Heart right ventricle (tissue), 16 donors: ENCODE results near the gene ABHD1. TPM values are rescaled to one million over a fixed set of nuclear protein-coding genes. Genes with fewer than 3 reads are reported as not detected.

Source experiments
- ATAC-seq, 8 donors: fragments of 200-7000 bp; cut with Tn5 transposase; one replicate each; pipeline ENCODE4 v1.9.1; 2020; ENCODE audit warnings: mild to moderate bottlenecking in 8 of 8, moderate library complexity in 8 of 8, moderate number of reproducible peaks in 1 of 8
- DNase-seq, 2 donors: peaks; one replicate each; pipeline ENCODE4 v3.0.0-alpha.2; 2020
- H3K27ac ChIP-seq, 10 donors: fragments of 200-600 bp; sonication (generic) in 2 of 10; one replicate each; pipeline versions ENCODE4 v1.5.0 to v1.8.0; 2020 to 2022; ENCODE audit warnings: mild to moderate bottlenecking in 3 of 10
- H3K27me3 ChIP-seq, 7 donors: fragments of 200-600 bp; one replicate each; pipeline ENCODE4 v1.8.0; 2021 to 2022; ENCODE audit warnings: mild to moderate bottlenecking in 2 of 7
- H3K36me3 ChIP-seq, 9 donors: fragments of 200-600 bp; sonication (generic) in 1 of 9; one replicate each; pipeline versions ENCODE4 v1.5.0 to v1.8.0; 2020 to 2022; ENCODE audit warnings: mild to moderate bottlenecking in 2 of 9
- H3K4me1 ChIP-seq, 9 donors: fragments of 200-600 bp; sonication (generic) in 1 of 9; one replicate each; pipeline versions ENCODE4 v1.5.0 to v1.8.0; 2020 to 2022; ENCODE audit warnings: mild to moderate bottlenecking in 4 of 9
- H3K4me3 ChIP-seq, 10 donors: fragments of 200-600 bp; sonication (generic) in 2 of 10; one replicate each; pipeline versions ENCODE4 v1.5.0 to v1.8.0; 2020 to 2022; ENCODE audit warnings: mild to moderate bottlenecking in 7 of 10, moderate library complexity in 2 of 10
- H3K9me3 ChIP-seq, 11 donors: fragments of 200-600 bp in 10 of 11; sonication (generic) in 2 of 11; one replicate each; pipeline versions ENCODE4 v1.5.0 to v1.8.0; 2013 to 2022; ENCODE audit warnings: mild to moderate bottlenecking in 2 of 11, control low read depth in 1 of 11, moderate library complexity in 1 of 11
- WGBS, 2 donors: extraction: QIAGEN DNeasy Blood & Tissue Kit; methylation state at CpG; one replicate each; pipeline ENCODE4 v1.1.7; 2013; ENCODE audit warnings: inconsistent platforms in 1 of 2; 5-methylcytosine and 5-hydroxymethylcytosine counted together
- intact Hi-C, 10 donors: fragments of 100-400 bp; cut with DNase I; formaldehyde crosslinking; loops; one replicate each; pipeline versions ENCODE4 v1.11.1 to v1.14.2; 2022
- polyA plus RNA-seq, 2 donors: library from polyadenylated mRNA; stranded (reverse); fragments of 200-250 nt; gene quantifications; one replicate each; pipeline ENCODE4 v1.2.3, GENCODE V29; 2013
- total RNA-seq, 10 donors: library from RNA; stranded (reverse); fragmentation: NEBNext Ultra II Directional in 3 of 10; extraction: Animal tissue kit (Norgen Biotek cat#: 25700) in 3 of 10; gene quantifications; one replicate each; pipeline versions ENCODE4 v1.2.1 to v1.2.4, GENCODE V29; 2021 to 2023
- TF ChIP-seq, protein P1 (sequence below), 9 donors: fragments of 200-600 bp; sonication (generic) in 2 of 9; IDR thresholded peaks; one replicate each; pipeline versions ENCODE4 v1.5.0 to v1.8.0; 2021 to 2022; ENCODE audit warnings: antibody characterized with exemption in 9 of 9, mild to moderate bottlenecking in 5 of 9, moderate library complexity in 1 of 9
- donor health status: Arrhythmogenic right ventricular cardiomyopathy.
- donor health status: ischemic (EF 13 %, LVEDD 7.1; RV severe dilation, severe dysfunction).
- donor health status: healthy with polysubstance abuse.
- donor health status: DM: no; HTN: yes; CAD: no.
- donor health status: DM: no; HTN: no; CAD: no.
- donor health status: ischemic (EF 25% LVEDD 6.9; RV normal size, moderate dysfunction).
- donor health status: ischemic (EF 25% LVEDD 5.7; RV mildly dilated, moderate dysfunction).
- donor health status: healthy.
- donor health status: DM: yes; HTN: yes; CAD: no.
- donor health status: Ischemic cardiomyopathy.
- donor health status: ischemic (EF 35%, LVEDD 5.7; RV mildly dilated, moderate dysfunction).
- donor health status: nonischemic (EF 11% LVEDD 7.7; RV severe dilation, severe dysfunction).
- donor health status: DM: yes; HTN: yes; CAD: no.
- donor health status: PGD.
- donor health status: ischemic (EF 29% LVEDD 5.4; RV normal size, mild dysfunction).
- donor health status: nonischemic (EF 23%, LVEDD 6.1; RV moderate dilation, normal function).

ABHD1 gene
- total and polyA plus RNA-seq, 12 donors = 0.29 to 12.1 (median 2.5) TPM

DNA sequence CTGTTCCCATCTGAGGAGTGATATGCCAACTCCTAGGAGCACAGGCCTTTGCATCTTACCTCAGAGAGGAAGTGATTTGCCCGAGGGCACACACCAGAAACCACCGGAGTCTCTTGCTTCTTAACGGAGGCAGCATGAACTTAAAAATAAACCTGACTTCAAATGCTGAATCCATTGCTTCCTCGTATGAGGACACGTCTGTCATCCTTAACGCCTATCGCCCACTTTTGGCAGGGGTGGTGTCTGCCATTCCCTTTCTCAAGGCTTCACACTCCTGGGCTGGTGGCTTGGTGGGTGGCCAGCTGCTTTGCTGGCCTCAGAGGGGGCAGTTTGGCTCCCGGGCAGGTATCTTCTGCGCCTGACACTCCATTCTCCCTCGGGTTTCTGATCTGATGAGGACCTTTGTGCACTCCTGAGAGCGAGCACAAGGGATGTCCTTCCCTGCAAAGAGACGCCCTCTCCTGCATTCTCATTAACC lies 11.9 kb downstream of the ABHD1 start:
- Histone ChIP-seq H3K4me1 (peaks cover 5 to 19% (median 15%) of the 10 kb centered on the region in 9 donors), H3K27ac (peak overlapping the region in 5 of 10 donors; percentile 86 to 96 (median 90)), H3K9me3 (no peaks in the 10 kb centered on the region), H3K27me3 (no peaks in the 10 kb centered on the region), H3K36me3 (peaks cover 0 to 28% (median 17%) of the 10 kb centered on the region in 9 donors), H3K4me3 (no peak overlapping the region)
- no peak for DNase-seq
- no peak for ATAC-seq
- intact Hi-C loops = no loop called here
- TF ChIP-seq, protein P1, sequence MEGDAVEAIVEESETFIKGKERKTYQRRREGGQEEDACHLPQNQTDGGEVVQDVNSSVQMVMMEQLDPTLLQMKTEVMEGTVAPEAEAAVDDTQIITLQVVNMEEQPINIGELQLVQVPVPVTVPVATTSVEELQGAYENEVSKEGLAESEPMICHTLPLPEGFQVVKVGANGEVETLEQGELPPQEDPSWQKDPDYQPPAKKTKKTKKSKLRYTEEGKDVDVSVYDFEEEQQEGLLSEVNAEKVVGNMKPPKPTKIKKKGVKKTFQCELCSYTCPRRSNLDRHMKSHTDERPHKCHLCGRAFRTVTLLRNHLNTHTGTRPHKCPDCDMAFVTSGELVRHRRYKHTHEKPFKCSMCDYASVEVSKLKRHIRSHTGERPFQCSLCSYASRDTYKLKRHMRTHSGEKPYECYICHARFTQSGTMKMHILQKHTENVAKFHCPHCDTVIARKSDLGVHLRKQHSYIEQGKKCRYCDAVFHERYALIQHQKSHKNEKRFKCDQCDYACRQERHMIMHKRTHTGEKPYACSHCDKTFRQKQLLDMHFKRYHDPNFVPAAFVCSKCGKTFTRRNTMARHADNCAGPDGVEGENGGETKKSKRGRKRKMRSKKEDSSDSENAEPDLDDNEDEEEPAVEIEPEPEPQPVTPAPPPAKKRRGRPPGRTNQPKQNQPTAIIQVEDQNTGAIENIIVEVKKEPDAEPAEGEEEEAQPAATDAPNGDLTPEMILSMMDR (IDR thresholded peaks at IDR 0.05) = no peak
- WGBS, 2 donors = 84 to 87% methylated on average over 12 of the region's 12 CpGs

DNA sequence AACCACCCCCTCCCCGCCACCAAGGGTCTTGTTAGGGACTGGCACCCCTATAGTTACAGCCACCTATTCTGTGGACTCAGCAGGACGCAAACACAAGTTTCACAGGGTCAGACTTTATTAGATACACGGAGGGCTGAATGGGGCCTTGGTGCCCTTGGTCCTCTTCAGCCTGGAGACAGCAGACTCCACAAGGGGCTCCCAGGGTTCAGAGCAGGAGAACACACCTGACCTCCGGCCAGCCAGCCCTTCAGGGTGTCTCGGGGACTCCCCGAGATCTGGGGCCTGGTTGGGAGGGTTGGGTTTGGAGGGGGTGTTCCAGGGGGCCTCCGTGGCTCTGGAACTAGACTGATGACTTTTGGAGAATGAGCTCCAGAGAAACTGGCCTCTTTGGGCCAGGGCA lies 13.1 kb downstream of the ABHD1 start:
- no peak overlapping the region for H3K27ac ChIP-seq
- ATAC-seq (no peak), DNase-seq (no peak)
- intact Hi-C loops = no loop called here
- TF ChIP-seq, protein P1 (IDR thresholded peaks at IDR 0.05) = no peak
- peaks cover 5 to 19% (median 15%) of the 10 kb centered on the region in 9 donors for H3K4me1 ChIP-seq
- H3K36me3 ChIP-seq = peaks cover 0 to 15% (median 5%) of the 10 kb centered on the region in 9 donors
- H3K9me3 ChIP-seq = no peaks in the 10 kb centered on the region
- 93 to 95% methylated on average over 7 of the region's 7 CpGs for WGBS, 2 donors
- no peaks in the 10 kb centered on the region for H3K27me3 ChIP-seq
- no peak overlapping the region for H3K4me3 ChIP-seq

DNA sequence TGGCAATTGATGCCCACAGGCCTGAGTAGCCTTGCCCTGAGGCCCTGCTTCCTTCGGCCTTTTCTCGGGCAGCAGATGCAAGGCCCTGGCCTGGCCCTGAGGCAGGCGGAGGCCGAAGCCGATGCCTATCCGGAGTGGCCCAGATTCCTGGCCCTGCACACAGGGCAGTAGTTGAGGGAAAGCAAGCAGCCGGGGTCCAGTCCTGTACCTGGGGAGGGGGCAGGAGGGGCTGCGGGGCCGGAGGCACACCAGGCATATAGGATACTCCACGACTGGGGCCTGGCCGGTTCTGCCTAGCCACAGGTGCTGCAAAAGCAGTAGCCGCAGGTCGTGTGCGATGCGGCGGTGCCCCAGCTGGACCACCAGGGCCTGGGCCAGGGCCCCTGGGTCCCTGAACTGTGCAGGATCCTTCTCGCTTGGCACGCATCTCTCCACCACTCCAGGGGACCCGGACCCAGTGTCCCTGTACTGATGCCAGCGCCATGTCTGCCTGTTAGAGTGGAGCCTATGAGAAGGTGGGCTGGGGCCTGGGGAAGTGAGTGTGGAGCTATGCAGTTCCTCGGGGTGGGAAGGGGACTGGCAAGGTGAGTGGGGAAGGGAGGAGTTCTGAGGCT lies 13.8 kb downstream of the ABHD1 start:
- Histone ChIP-seq H3K27ac (no peak overlapping the region), H3K27me3 (no peaks in the 10 kb centered on the region), H3K36me3 (peaks cover 0 to 9% (median 0%) of the 10 kb centered on the region in 9 donors), H3K4me1 (peaks cover 5 to 19% (median 15%) of the 10 kb centered on the region in 9 donors), H3K9me3 (no peaks in the 10 kb centered on the region), H3K4me3 (no peak overlapping the region)
- no peak for DNase-seq
- WGBS, 2 donors = 92% methylated on average over 21 of the region's 21 CpGs
- intact Hi-C loops = no loop called here
- TF ChIP-seq, protein P1 (IDR thresholded peaks at IDR 0.05) = no peak
- no peak for ATAC-seq

DNA sequence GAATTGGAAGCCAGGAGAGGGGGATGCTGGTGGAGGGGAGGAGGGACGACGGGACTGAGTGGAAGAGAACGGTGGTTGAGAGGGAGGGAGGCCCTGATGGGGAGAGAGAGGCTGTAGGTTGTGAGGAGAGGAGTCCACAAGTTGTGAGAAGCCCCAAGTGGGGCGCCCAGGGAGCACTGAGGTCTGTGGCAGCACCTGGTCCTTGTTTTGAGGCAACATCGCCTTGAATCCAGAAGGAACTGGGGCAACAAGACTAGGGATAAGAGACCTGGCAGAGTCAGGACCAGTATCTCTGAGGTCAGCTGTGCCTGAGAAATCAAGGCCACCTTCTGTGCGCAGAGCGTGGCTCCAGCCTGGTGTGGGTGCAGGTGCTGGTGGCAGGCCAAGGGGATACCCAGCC lies 14.5 kb downstream of the ABHD1 start:
- Histone ChIP-seq H3K9me3 (no peaks in the 10 kb centered on the region), H3K27me3 (no peaks in the 10 kb centered on the region), H3K36me3 (peaks cover 0 to 2% (median 0%) of the 10 kb centered on the region in 9 donors), H3K4me1 (peaks cover 5 to 13% (median 8%) of the 10 kb centered on the region in 9 donors), H3K27ac (no peak overlapping the region), H3K4me3 (no peak overlapping the region)
- DNase-seq (no peak), ATAC-seq (no peak)
- 85% methylated on average over 7 of the region's 7 CpGs for WGBS, 2 donors
- intact Hi-C loops = no loop called here
- TF ChIP-seq, protein P1 (IDR thresholded peaks at IDR 0.05) = no peak
